CD8-positive, alpha-beta memory T cell (primary cell): ENCODE data around the gene KRTAP12-4. TPM values are rescaled to one million over a fixed set of nuclear protein-coding genes. Genes with fewer than 3 reads are reported as not detected.
"Not testable (repeated sequence)": the region's sequence is repeated elsewhere in the genome, so short reads cannot be mapped to it uniquely, and the experiment has no call there.

Source experiments
- CTCF ChIA-PET: fragments of 350-600 bp; sonication (Branson Sonifier 250); formaldehyde crosslinking; loops from one replicate; lab custom pipeline; 2021; ENCODE audit warnings: antibody characterized with exemption; lab: Charles Lee
- POLR2A ChIA-PET: fragments of 350-600 bp; sonication (Branson Sonifier 250); formaldehyde crosslinking; loops from one replicate; lab custom pipeline; 2021; ENCODE audit warnings: antibody characterized with exemption; lab: Charles Lee
- DNase-seq, 5 donors: peaks; one replicate each; pipeline versions ENCODE4 v3.0.0 to v3.0.0-alpha.2; 2020 to 2022; ENCODE audit warnings: mixed read lengths in 1 of 5
- H3K27ac ChIP-seq: one replicate; pipeline ENCODE4 v1.7.0; 2013; ENCODE audit warnings: low read depth, mild to moderate bottlenecking, low read length, moderate library complexity
- H3K27me3 ChIP-seq: 2 replicates; pipeline ENCODE4 v1.7.0; 2013; ENCODE audit warnings: low read length, mild to moderate bottlenecking; ENCODE audit not compliant: insufficient read depth, poor library complexity, severe bottlenecking
- H3K36me3 ChIP-seq: 2 replicates; pipeline ENCODE4 v1.7.0; 2013; ENCODE audit warnings: mild to moderate bottlenecking, low read length, moderate library complexity; ENCODE audit not compliant: insufficient read depth
- H3K4me1 ChIP-seq: 2 replicates; pipeline ENCODE4 v1.7.0; 2013; ENCODE audit warnings: mild to moderate bottlenecking, low read length, moderate library complexity; ENCODE audit not compliant: insufficient read depth
- H3K4me3 ChIP-seq: 2 replicates; pipeline ENCODE4 v1.7.0; 2013; ENCODE audit warnings: mild to moderate bottlenecking, low read length
- H3K9me3 ChIP-seq: 2 replicates; pipeline ENCODE4 v1.7.0; 2013; ENCODE audit warnings: mild to moderate bottlenecking, low read length
- H3K27ac Mint-ChIP-seq, 8 donors: one replicate each; pipeline ENCODE4 v1.8.0; 2020 to 2021; ENCODE audit warnings: mixed read lengths in 8 of 8, mild to moderate bottlenecking in 6 of 8, inconsistent platforms in 3 of 8, moderate library complexity in 3 of 8
- H3K27me3 Mint-ChIP-seq, 2 donors: one replicate each; pipeline ENCODE4 v1.8.0; 2020 to 2021; ENCODE audit warnings: mixed read lengths in 2 of 2, mild to moderate bottlenecking in 1 of 2, moderate library complexity in 1 of 2
- H3K36me3 Mint-ChIP-seq, 3 donors: one replicate each; pipeline ENCODE4 v1.8.0; 2020 to 2021; ENCODE audit warnings: mixed read lengths in 3 of 3, inconsistent platforms in 1 of 3, mild to moderate bottlenecking in 1 of 3
- H3K4me1 Mint-ChIP-seq, 3 donors: one replicate each; pipeline ENCODE4 v1.8.0; 2020 to 2021; ENCODE audit warnings: mixed read lengths in 3 of 3, inconsistent platforms in 1 of 3, mild to moderate bottlenecking in 1 of 3
- H3K4me3 Mint-ChIP-seq, 7 donors: one replicate each; pipeline ENCODE4 v1.8.0; 2020 to 2021; ENCODE audit warnings: mixed read lengths in 7 of 7, mild to moderate bottlenecking in 6 of 7, moderate library complexity in 4 of 7, inconsistent platforms in 2 of 7
- H3K9me3 Mint-ChIP-seq, 5 donors: one replicate each; pipeline ENCODE4 v1.8.0; 2020 to 2022; ENCODE audit warnings: mixed read lengths in 5 of 5, mild to moderate bottlenecking in 3 of 5, moderate library complexity in 2 of 5, inconsistent platforms in 1 of 5
- polyA plus RNA-seq: library from polyadenylated mRNA; unstranded; fragments of 300-500 nt; fragmentation: Illumina TruSeq; gene quantifications from one replicate; pipeline ENCODE4 v1.2.3, GENCODE V29; 2021
- total RNA-seq, 2 experiments: library from RNA; stranded (reverse); gene quantifications; one replicate each; pipeline ENCODE4 v1.2.3, GENCODE V29; 2021

KRTAP12-4 gene
- total and polyA plus RNA-seq, 3 experiments from 2014 or later: not detected

- Mint-ChIP-seq H3K4me3 (peak overlapping the region in 2 of 7 donors; percentile 2 to 20), H3K27me3 (peaks cover 27 to 38% of the 10 kb centered on the region in 2 donors), H3K27ac (peak overlapping the region in 2 of 8 donors; percentile 47 to 59), H3K36me3 (peaks cover 2 to 26% (median 2%) of the 10 kb centered on the region in 3 donors), H3K4me1 (peaks cover 17 to 31% (median 22%) of the 10 kb centered on the region in 3 donors), H3K9me3 (peaks cover 3 to 12% (median 6%) of the 10 kb centered on the region in 5 donors)
- POLR2A ChIA-PET: no interaction called here
- CTCF ChIA-PET: interaction anchor here (1.0 kb wide), 1 partner anchor 47 kb away, joined by 3 read pairs; no protein-coding TSS in a partner anchor
- Histone ChIP-seq H3K36me3 (no peaks in the 10 kb centered on the region), H3K4me3 (no peak overlapping the region), H3K27me3 (peaks cover 3% of the 10 kb centered on the region), H3K27ac (no peak overlapping the region), H3K4me1 (no peaks in the 10 kb centered on the region), H3K9me3 (peaks cover 5% of the 10 kb centered on the region)
- DNase-seq: no peak
Observed at GRCh38 chr21:44695184-44695583, 40.7 kb upstream of the KRTAP12-4 start.

GRCh38 chr21:44694776-44695175 lies 40.3 kb upstream of the KRTAP12-4 start:
- H3K9me3 ChIP-seq: peaks cover 5% of the 10 kb centered on the region
- no peaks in the 10 kb centered on the region for H3K36me3 ChIP-seq
- Mint-ChIP-seq H3K4me3 (peak overlapping the region in 4 of 7 donors; percentile 2 to 46 (median 24)), H3K36me3 (peaks cover 2 to 26% (median 2%) of the 10 kb centered on the region in 3 donors), H3K4me1 (peaks cover 17 to 31% (median 22%) of the 10 kb centered on the region in 3 donors), H3K9me3 (peaks cover 3 to 12% (median 6%) of the 10 kb centered on the region in 5 donors), H3K27ac (no peak overlapping the region), H3K27me3 (peaks cover 23 to 38% of the 10 kb centered on the region in 2 donors)
- no peaks in the 10 kb centered on the region for H3K4me1 ChIP-seq
- peaks cover 3% of the 10 kb centered on the region for H3K27me3 ChIP-seq
- H3K27ac ChIP-seq: no peak overlapping the region
- DNase-seq: no peak
- CTCF ChIA-PET: interaction anchor here (1.0 kb wide), 1 partner anchor 48 kb away, joined by 3 read pairs; no protein-coding TSS in a partner anchor
- no peak overlapping the region for H3K4me3 ChIP-seq
- POLR2A ChIA-PET: no interaction called here

GRCh38 chr21:44692798-44693512 lies 38.5 kb upstream of the KRTAP12-4 start:
- no peak overlapping the region for H3K4me3 Mint-ChIP-seq
- peaks cover 3 to 12% (median 6%) of the 10 kb centered on the region in 5 donors for H3K9me3 Mint-ChIP-seq
- peaks cover 2 to 26% (median 2%) of the 10 kb centered on the region in 3 donors for H3K36me3 Mint-ChIP-seq
- Histone ChIP-seq H3K27me3 (no peaks in the 10 kb centered on the region), H3K9me3 (peaks cover 5% of the 10 kb centered on the region), H3K27ac (no peak overlapping the region), H3K4me1 (no peaks in the 10 kb centered on the region), H3K36me3 (no peaks in the 10 kb centered on the region), H3K4me3 (no peak overlapping the region)
- CTCF ChIA-PET: no interaction called here
- H3K27ac Mint-ChIP-seq: no peak overlapping the region
- peaks cover 13 to 28% (median 22%) of the 10 kb centered on the region in 3 donors for H3K4me1 Mint-ChIP-seq
- POLR2A ChIA-PET: no interaction called here
- peaks cover 14 to 24% of the 10 kb centered on the region in 2 donors for H3K27me3 Mint-ChIP-seq
- DNase-seq: no peak

GRCh38 chr21:44691686-44692085 lies 37.2 kb upstream of the KRTAP12-4 start:
- no peak for DNase-seq
- Histone ChIP-seq H3K9me3 (peaks cover 5% of the 10 kb centered on the region), H3K27me3 (no peaks in the 10 kb centered on the region), H3K4me1 (no peaks in the 10 kb centered on the region), H3K27ac (no peak overlapping the region), H3K36me3 (no peaks in the 10 kb centered on the region), H3K4me3 (no peak overlapping the region)
- POLR2A ChIA-PET: no interaction called here
- Mint-ChIP-seq H3K4me3 (no peak overlapping the region), H3K9me3 (peaks cover 3 to 12% (median 6%) of the 10 kb centered on the region in 5 donors), H3K36me3 (peaks cover 2 to 24% (median 2%) of the 10 kb centered on the region in 3 donors), H3K27ac (peak overlapping the region in 2 of 8 donors; percentile 10 to 70), H3K27me3 (peaks cover 12 to 23% of the 10 kb centered on the region in 2 donors), H3K4me1 (peaks cover 12 to 25% (median 22%) of the 10 kb centered on the region in 3 donors)
- CTCF ChIA-PET: no interaction called here

- DNase-seq, H3K27me3 ChIP-seq, POLR2A ChIA-PET, H3K9me3 ChIP-seq, H3K4me1 ChIP-seq, H3K36me3 ChIP-seq, H3K4me3 ChIP-seq, CTCF ChIA-PET, H3K27ac Mint-ChIP-seq, H3K4me3 Mint-ChIP-seq, H3K27ac ChIP-seq: not testable (repeated sequence)
- peaks cover 14 to 22% (median 21%) of the 10 kb centered on the region in 3 donors for H3K4me1 Mint-ChIP-seq
- peaks cover 2 to 16% (median 2%) of the 10 kb centered on the region in 3 donors for H3K36me3 Mint-ChIP-seq
- H3K27me3 Mint-ChIP-seq: peaks cover 6 to 26% of the 10 kb centered on the region in 2 donors
- H3K9me3 Mint-ChIP-seq: peaks cover 3 to 12% (median 6%) of the 10 kb centered on the region in 5 donors
Observed at GRCh38 chr21:44689740-44690139, 35.3 kb upstream of the KRTAP12-4 start.

GRCh38 chr21:44687671-44688070 lies 33.2 kb upstream of the KRTAP12-4 start:
- ChIA-PET POLR2A (no interaction called here), CTCF (no interaction called here)
- Mint-ChIP-seq H3K27me3 (peaks cover 6 to 26% of the 10 kb centered on the region in 2 donors), H3K36me3 (peaks cover 0 to 6% (median 2%) of the 10 kb centered on the region in 3 donors), H3K9me3 (peaks cover 0 to 10% (median 3%) of the 10 kb centered on the region in 5 donors), H3K4me3 (no peak overlapping the region), H3K4me1 (peaks cover 9 to 14% (median 12%) of the 10 kb centered on the region in 3 donors), H3K27ac (no peak overlapping the region)
- no peaks in the 10 kb centered on the region for H3K4me1 ChIP-seq
- no peaks in the 10 kb centered on the region for H3K36me3 ChIP-seq
- no peak for DNase-seq
- no peak overlapping the region for H3K27ac ChIP-seq
- H3K27me3 ChIP-seq: no peaks in the 10 kb centered on the region
- peaks cover 4% of the 10 kb centered on the region for H3K9me3 ChIP-seq
- no peak overlapping the region for H3K4me3 ChIP-seq

- CTCF ChIA-PET: no interaction called here
- H3K27ac ChIP-seq: no peak overlapping the region
- no peak for DNase-seq
- no peak overlapping the region for H3K4me3 ChIP-seq
- H3K27me3 ChIP-seq: no peaks in the 10 kb centered on the region
- H3K36me3 Mint-ChIP-seq: no peaks in the 10 kb centered on the region
- peaks cover 0 to 4% (median 0%) of the 10 kb centered on the region in 5 donors for H3K9me3 Mint-ChIP-seq
- H3K4me1 Mint-ChIP-seq: peaks cover 9 to 14% (median 12%) of the 10 kb centered on the region in 3 donors
- no peaks in the 10 kb centered on the region for H3K36me3 ChIP-seq
- H3K4me3 Mint-ChIP-seq: no peak overlapping the region
- peak overlapping the region in 2 of 8 donors; percentile 81 to 82 for H3K27ac Mint-ChIP-seq
- H3K4me1 ChIP-seq: no peaks in the 10 kb centered on the region
- no peaks in the 10 kb centered on the region for H3K9me3 ChIP-seq
- H3K27me3 Mint-ChIP-seq: peaks cover 6 to 26% of the 10 kb centered on the region in 2 donors
- POLR2A ChIA-PET: no interaction called here
Observed at GRCh38 chr21:44686843-44687561, 32.5 kb upstream of the KRTAP12-4 start.
